GM11168 (cell line): ENCODE measurements around the gene AMELX.

Experiments used
- in situ Hi-C: fragments of 300-500 bp; cut with MboI; formaldehyde crosslinking; loops from one replicate; pipeline ENCODE4 v1.12.0; 2022; ENCODE audit warnings: low sequenced_read_pairs; ENCODE audit not compliant: unreplicated experiment

The AMELX gene

GRCh38 chrX:11293113-11293512, at the start of gene AMELX:
AMELX (plus strand) TSS chrX:11293413; CDS start chrX:11294789, 1,376 bp downstream.
- in situ Hi-C loops, result no loop called here

- in situ Hi-C loops, result no loop called here
Measured at GRCh38 chrX:11244636-11245035, 48.6 kb upstream of the AMELX start.

GRCh38 chrX:11254417-11255109, 38.6 kb upstream of the AMELX start:
- in situ Hi-C loops, result no loop called here

- in situ Hi-C loops, result no loop called here
Measured at GRCh38 chrX:11257290-11257689, 35.9 kb upstream of the AMELX start.

- in situ Hi-C loops, result no loop called here
Measured at GRCh38 chrX:11257711-11258110, 35.5 kb upstream of the AMELX start.

- in situ Hi-C loops, result no loop called here
Measured at GRCh38 chrX:11259437-11259836, 33.8 kb upstream of the AMELX start.

GRCh38 chrX:11261260-11261659, 32.0 kb upstream of the AMELX start:
- in situ Hi-C loops, result no loop called here

GRCh38 chrX:11264925-11265324, 28.3 kb upstream of the AMELX start:
- in situ Hi-C loops, result no loop called here

- in situ Hi-C loops, result no loop called here
Measured at GRCh38 chrX:11265352-11265751, 27.9 kb upstream of the AMELX start.

- in situ Hi-C loops, result no loop called here
Measured at GRCh38 chrX:11266573-11267003, 26.6 kb upstream of the AMELX start.

- in situ Hi-C loops, result no loop called here
Measured at GRCh38 chrX:11267425-11267824, 25.8 kb upstream of the AMELX start.

- in situ Hi-C loops, result no loop called here
Measured at GRCh38 chrX:11269006-11269405, 24.2 kb upstream of the AMELX start.

- in situ Hi-C loops, result no loop called here
Measured at GRCh38 chrX:11269996-11270395, 23.2 kb upstream of the AMELX start.

- in situ Hi-C loops, result no loop called here
Measured at GRCh38 chrX:11272290-11272689, 20.9 kb upstream of the AMELX start.

- in situ Hi-C loops, result no loop called here
Measured at GRCh38 chrX:11272863-11273262, 20.4 kb upstream of the AMELX start.

- in situ Hi-C loops, result no loop called here
Measured at GRCh38 chrX:11273544-11273943, 19.7 kb upstream of the AMELX start.

GRCh38 chrX:11282043-11282442, 11.2 kb upstream of the AMELX start:
- in situ Hi-C loops, result no loop called here

GRCh38 chrX:11285651-11286050, 7.6 kb upstream of the AMELX start:
- in situ Hi-C loops, result no loop called here

GRCh38 chrX:11287505-11287904, 5.7 kb upstream of the AMELX start:
- in situ Hi-C loops, result no loop called here

GRCh38 chrX:11290416-11291102, 2.7 kb upstream of the AMELX start:
- in situ Hi-C loops, result no loop called here

- in situ Hi-C loops, result no loop called here
Measured at GRCh38 chrX:11296051-11296450, 2.8 kb downstream of the AMELX start.

GRCh38 chrX:11298600-11298999, 5.4 kb downstream of the AMELX start:
- in situ Hi-C loops, result no loop called here
